H1 (cell line): ENCODE data around the gene BRINP3. TPM values are rescaled to one million over a fixed set of nuclear protein-coding genes. Genes with fewer than 3 reads are reported as not detected.

Experiments
- CTCF ChIA-PET: fragments of 300-600 bp; sonication (Branson Sonifier 250); formaldehyde crosslinking; loops from one replicate; lab custom pipeline; 2021; ENCODE audit not compliant: partially characterized antibody; lab: Charles Lee
- POLR2A ChIA-PET: fragments of 300-600 bp; sonication (Branson Sonifier 250); formaldehyde crosslinking; loops from one replicate; lab custom pipeline; 2021; ENCODE audit warnings: inconsistent platforms; ENCODE audit not compliant: partially characterized antibody; lab: Charles Lee
- DNase-seq, 2 experiments: peaks; one replicate each; pipeline versions ENCODE4 v3.0.0 to v3.0.0-alpha.2; 2010 to 2022; ENCODE audit warnings: low spot score in 2 of 2, low read depth in 1 of 2, mixed read lengths in 1 of 2
- FAIRE-seq: peaks from 2 replicates; lab custom pipeline; 2011; peaks lifted over from hg19 to GRCh38; lab: Jason Lieb, UNC
- H2AFZ ChIP-seq: 2 replicates; pipeline ENCODE4 v1.8.1; 2012; ENCODE audit warnings: low read length, inconsistent platforms
- H2AK5ac ChIP-seq: 2 replicates; pipeline ENCODE4 v1.6.1; 2013; ENCODE audit warnings: low read depth, low read length
- H2BK120ac ChIP-seq: replicated peaks from 2 replicates; pipeline ENCODE3; 2013; ENCODE audit warnings: low read depth, low read length, inconsistent platforms
- H2BK12ac ChIP-seq: 2 replicates; pipeline ENCODE4 v1.6.1; 2013; ENCODE audit warnings: low read depth, low read length
- H2BK15ac ChIP-seq: 2 replicates; pipeline ENCODE4 v1.6.1; 2013; ENCODE audit warnings: low read length
- H2BK20ac ChIP-seq: 2 replicates; pipeline ENCODE4 v1.6.1; 2013; ENCODE audit warnings: low read length
- H2BK5ac ChIP-seq: 2 replicates; pipeline ENCODE4 v1.6.1; 2013; ENCODE audit warnings: low read depth, low read length
- H3K14ac ChIP-seq: 2 replicates; pipeline ENCODE4 v1.6.1; 2013; ENCODE audit warnings: inconsistent platforms; ENCODE audit not compliant: insufficient read length
- H3K18ac ChIP-seq: 2 replicates; pipeline ENCODE4 v1.6.1; 2013; ENCODE audit warnings: low read length; ENCODE audit errors: extremely low read depth
- H3K23ac ChIP-seq: 2 replicates; pipeline ENCODE4 v1.6.1; 2013; ENCODE audit warnings: inconsistent platforms; ENCODE audit not compliant: insufficient read length
- H3K23me2 ChIP-seq: 2 replicates; pipeline ENCODE4 v1.6.1; 2013; ENCODE audit warnings: low read depth, low read length
- H3K27ac ChIP-seq: 2 replicates; pipeline ENCODE4 v1.6.1; 2011; ENCODE audit warnings: low read depth, low read length, inconsistent platforms
- H3K27me3 ChIP-seq, 4 experiments: replicated peaks in 1 of 4; 1 replicate in 1 of 4; 2 replicates in 3 of 4; pipeline versions ENCODE4 v1.6.1 to v1.8.1; 2011 to 2013; ENCODE audit warnings: low read length in 3 of 4, mild to moderate bottlenecking in 3 of 4, inconsistent platforms in 2 of 4, mixed read lengths in 2 of 4, moderate library complexity in 1 of 4; ENCODE audit not compliant: control insufficient read depth in 3 of 4, insufficient read depth in 3 of 4; ENCODE audit errors: extremely low read depth in 1 of 4
- H3K36me3 ChIP-seq, 4 experiments: 2 replicates each; pipeline versions ENCODE4 v1.6.1 to v1.8.1; 2011 to 2013; ENCODE audit warnings: mild to moderate bottlenecking in 4 of 4, low read length in 3 of 4, moderate library complexity in 2 of 4, control low read depth in 1 of 4, inconsistent platforms in 1 of 4; ENCODE audit not compliant: insufficient read depth in 4 of 4, control insufficient read depth in 2 of 4
- H3K4ac ChIP-seq: replicated peaks from 2 replicates; pipeline ENCODE3; 2013; ENCODE audit warnings: low read length, low read depth, mixed read lengths, inconsistent platforms; ENCODE audit not compliant: insufficient read length
- H3K4me1 ChIP-seq, 4 experiments: replicated peaks in 1 of 4; 1 replicate in 1 of 4; 2 replicates in 3 of 4; pipeline versions ENCODE4 v1.6.1 to v1.8.1; 2011 to 2013; ENCODE audit warnings: low read length in 3 of 4, inconsistent platforms in 2 of 4, mixed read lengths in 1 of 4; ENCODE audit not compliant: insufficient read depth in 4 of 4, control insufficient read depth in 3 of 4
- H3K4me2 ChIP-seq, 2 experiments: 2 replicates each; pipeline versions ENCODE4 v1.6.1 to v1.8.1; 2011 to 2013; ENCODE audit warnings: low read depth in 2 of 2, low read length in 2 of 2, control low read depth in 1 of 2, inconsistent platforms in 1 of 2, mild to moderate bottlenecking in 1 of 2; ENCODE audit not compliant: insufficient read depth in 1 of 2
- H3K4me3 ChIP-seq, 4 experiments: fragments of 200-600, 300-600 bp in 1 of 4; sonication (generic), shearing (Covaris generic), sonication (Bioruptor Twin) in 1 of 4; 2 replicates each; pipeline versions ENCODE4 v1.5.1 to v1.8.1; 2011 to 2016; ENCODE audit warnings: low read length in 4 of 4, low read depth in 3 of 4, control low read depth in 2 of 4, inconsistent platforms in 2 of 4, mild to moderate bottlenecking in 2 of 4, mixed read lengths in 1 of 4, moderate library complexity in 1 of 4; ENCODE audit not compliant: insufficient read depth in 2 of 4; ENCODE audit errors: extremely low read depth in 1 of 4
- H3K56ac ChIP-seq: replicated peaks from 2 replicates; pipeline ENCODE3; 2013; ENCODE audit warnings: low read depth, mild to moderate bottlenecking, mixed read lengths, low read length, inconsistent platforms; ENCODE audit not compliant: insufficient read length
- H3K79me1 ChIP-seq: 2 replicates; pipeline ENCODE4 v1.6.1; 2013; ENCODE audit warnings: low read depth, low read length, control low read depth
- H3K79me2 ChIP-seq, 2 experiments: 2 replicates each; pipeline versions ENCODE4 v1.6.1 to v1.8.1; 2012 to 2013; ENCODE audit warnings: low read length in 2 of 2, mild to moderate bottlenecking in 2 of 2, inconsistent platforms in 1 of 2; ENCODE audit not compliant: insufficient read depth in 2 of 2, control insufficient read depth in 1 of 2
- H3K9ac ChIP-seq, 4 experiments: replicated peaks in 1 of 4; 1 replicate in 1 of 4; 2 replicates in 3 of 4; pipeline versions ENCODE4 v1.6.1 to v1.8.1; 2011 to 2013; ENCODE audit warnings: low read depth in 3 of 4, low read length in 3 of 4, control low read depth in 2 of 4, mild to moderate bottlenecking in 2 of 4, moderate library complexity in 2 of 4, inconsistent platforms in 1 of 4; ENCODE audit errors: extremely low read depth in 1 of 4
- H3K9me3 ChIP-seq, 2 experiments: 2 replicates each; pipeline versions ENCODE4 v1.6.1 to v1.8.1; 2012 to 2013; ENCODE audit warnings: mild to moderate bottlenecking in 2 of 2, moderate library complexity in 2 of 2, control low read depth in 1 of 2, inconsistent platforms in 1 of 2, low read depth in 1 of 2, low read length in 1 of 2, mixed read lengths in 1 of 2; ENCODE audit not compliant: insufficient read depth in 2 of 2
- H4K20me1 ChIP-seq, 2 experiments: replicated peaks in 1 of 2; 2 replicates each; pipeline versions ENCODE3 to v1.8.1; 2011 to 2013; ENCODE audit warnings: inconsistent platforms in 2 of 2, low read length in 2 of 2, mild to moderate bottlenecking in 1 of 2; ENCODE audit not compliant: insufficient read depth in 2 of 2, control insufficient read depth in 1 of 2
- H4K5ac ChIP-seq: 2 replicates; pipeline ENCODE4 v1.6.1; 2013; ENCODE audit warnings: low read length, low read depth, mixed read lengths, inconsistent platforms; ENCODE audit not compliant: insufficient read length
- H4K8ac ChIP-seq: 2 replicates; pipeline ENCODE4 v1.8.0; 2013; ENCODE audit warnings: mild to moderate bottlenecking, moderate library complexity, low read length, inconsistent platforms; ENCODE audit not compliant: insufficient read depth; ENCODE audit errors: extremely low read depth
- H4K91ac ChIP-seq: replicated peaks from 2 replicates; pipeline ENCODE3; 2013; ENCODE audit warnings: low read length, mixed read lengths, inconsistent platforms; ENCODE audit not compliant: insufficient read length
- EP300 ChIP-seq, 2 experiments: IDR thresholded peaks; 1 replicate in 1 of 2; 2 replicates in 1 of 2; pipeline ENCODE4 v1.6.1; 2011 to 2012; ENCODE audit warnings: low read depth in 2 of 2, low read length in 2 of 2, mild to moderate bottlenecking in 2 of 2, borderline replicate concordance in 1 of 2, inconsistent platforms in 1 of 2, moderate library complexity in 1 of 2
- WGBS, 2 experiments: shearing (Covaris generic) in 1 of 2; methylation state at CpG; one replicate each; pipeline versions ENCODE4 v1.1.6 to v1.1.7; 2013 to 2015; ENCODE audit warnings: low lambda C conversion rate in 2 of 2, mixed read lengths in 2 of 2, inconsistent platforms in 1 of 2, low coverage in 1 of 2, missing lambda C conversion rate in 1 of 2; ENCODE audit not compliant: insufficient replicate concordance in 2 of 2, insufficient coverage in 1 of 2, insufficient read length in 1 of 2; ENCODE audit errors: extremely low coverage in 1 of 2, missing lambda C conversion rate in 1 of 2; 5-methylcytosine and 5-hydroxymethylcytosine counted together
- polyA plus RNA-seq, 7 experiments: library from polyadenylated mRNA; depleted of rRNA in 3 of 7; stranded (reverse) in 5 of 7; unstranded in 2 of 7; fragments of >200 nt in 5 of 7; fragments of 200-250 nt in 2 of 7; gene quantifications; 1 replicate in 5 of 7; 2 replicates in 1 of 7; 4 replicates in 1 of 7; pipeline versions ENCODE4 v1.2.1 to v1.2.3, GENCODE V29; 2011 to 2013; ENCODE audit warnings: missing spikeins in 2 of 7, mixed read lengths in 2 of 7
- total RNA-seq: library from RNA; stranded (reverse); fragmentation: NEBNext Ultra II Directional; extraction: Animal tissue kit (Norgen Biotek cat#: 25700); gene quantifications from 2 replicates; pipeline ENCODE4 v1.2.1, GENCODE V29; 2021

Gene BRINP3
- total and polyA plus RNA-seq, 2 of the 8 experiments (the other 6 are each of a cell fraction or from before 2014, with no cell fraction given): not detected

DNA sequence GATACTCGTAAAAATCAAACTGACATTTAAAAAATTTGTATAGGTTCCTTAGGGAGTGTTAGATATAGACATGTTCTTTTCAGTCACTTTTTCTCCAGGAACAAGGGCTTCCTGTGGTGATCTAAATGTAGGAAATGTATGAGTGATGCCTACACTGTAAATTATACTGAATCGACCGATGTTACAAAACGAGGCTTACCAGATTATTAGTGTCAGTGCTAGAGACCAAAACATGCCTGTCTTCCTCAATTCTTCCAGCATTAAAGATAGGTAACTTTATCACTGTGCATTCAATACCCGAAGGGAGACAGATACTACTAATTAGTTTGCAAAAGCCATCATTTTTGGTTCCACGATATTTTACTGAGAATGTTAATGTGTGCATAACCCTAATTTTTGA lies 86.1 kb downstream of the BRINP3 start:
- Histone ChIP-seq H2BK15ac (no peak overlapping the region), H4K20me1 (no peaks in the 10 kb centered on the region), H4K5ac (no peak overlapping the region), H3K27me3 (no peaks in the 10 kb centered on the region), H2AK5ac (no peak overlapping the region), H3K14ac (no peak overlapping the region), H4K8ac (no peak overlapping the region), H3K23ac (no peak overlapping the region), H3K36me3 (no peaks in the 10 kb centered on the region), H3K9me3 (no peaks in the 10 kb centered on the region), H3K27ac (no peak overlapping the region), H3K4me3 (no peak overlapping the region), H3K79me1 (no peaks in the 10 kb centered on the region), H3K56ac (no peak overlapping the region), H2BK12ac (no peak overlapping the region), H3K18ac (no peak overlapping the region), H3K79me2 (no peaks in the 10 kb centered on the region), H2BK120ac (no peak overlapping the region), H3K4me2 (no peak overlapping the region), H3K4ac (no peak overlapping the region), H2BK20ac (no peak overlapping the region), H3K4me1 (no peaks in the 10 kb centered on the region), H3K9ac (no peak overlapping the region), H2BK5ac (no peak overlapping the region), H3K23me2 (no peaks in the 10 kb centered on the region; the same call in 1 of the 2 replicates), H2AFZ (no peak overlapping the region), H4K91ac (no peak overlapping the region)
- no peak for FAIRE-seq
- ChIA-PET CTCF (interaction anchor here (0.9 to 1.5 kb wide), 2 partner anchors 20 to 34 kb away, joined by 3 read pairs; no protein-coding TSS in a partner anchor), POLR2A (no interaction called here)
- DNase-seq: no peak
- 89% methylated on average over 6 of the region's 6 CpGs; no CpG with 5 or more reads in 1 of the 2 experiments for WGBS, 2 experiments
- no peak for TF ChIP-seq EP300 (IDR thresholded peaks at IDR 0.05; ENCODE audit: borderline replicate concordance in 1 of 2, low read depth in 2 of 2, low read length in 2 of 2)
